NCI-H2081 (cell line): ENCODE data around the gene PRTFDC1.
A peak's percentile ranks its signal among the peaks of the same experiment; 100 is the strongest.
"Not testable (repeated sequence)": the region's sequence is repeated elsewhere in the genome, so short reads cannot be mapped to it uniquely, and the experiment has no call there.

Source experiments
- DNase-seq, 2 experiments: peaks; one replicate each; lab custom pipeline; 2025; lab: John Stamatoyannopoulos, UW

The PRTFDC1 gene, protein sequence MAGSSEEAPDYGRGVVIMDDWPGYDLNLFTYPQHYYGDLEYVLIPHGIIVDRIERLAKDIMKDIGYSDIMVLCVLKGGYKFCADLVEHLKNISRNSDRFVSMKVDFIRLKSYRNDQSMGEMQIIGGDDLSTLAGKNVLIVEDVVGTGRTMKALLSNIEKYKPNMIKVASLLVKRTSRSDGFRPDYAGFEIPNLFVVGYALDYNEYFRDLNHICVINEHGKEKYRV

GRCh38 chr10:24952143-24952706 lies at the start of gene PRTFDC1:
Gene PRTFDC1, minus strand, starts transcription at chr10:24952606. Its CDS starts 31 bp downstream, at chr10:24952575.
- DNase-seq, result peak in 1 of 2 experiments; percentile 54

GRCh38 chr10:24998044-24998443 lies 45.6 kb upstream of the PRTFDC1 start:
- no peak for DNase-seq

DNA sequence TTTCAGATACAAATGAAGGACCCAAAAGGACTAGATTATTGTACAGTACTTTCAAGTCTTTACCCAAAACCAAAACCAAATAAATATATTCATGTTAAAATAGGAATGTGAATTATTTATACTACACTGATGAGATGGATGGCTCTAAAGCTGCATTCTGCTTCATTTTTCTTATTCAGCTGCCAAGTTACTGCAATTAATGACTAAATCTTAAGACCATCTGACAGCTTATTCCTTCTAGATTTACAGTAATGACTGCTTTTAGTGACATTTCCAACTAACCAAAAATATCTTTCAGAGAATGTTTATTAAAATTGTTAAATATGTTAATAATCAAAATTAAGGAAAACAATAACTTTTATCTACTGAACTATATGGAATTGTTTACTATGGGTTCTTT lies 42.7 kb upstream of the PRTFDC1 start:
- no peak for DNase-seq

DNA sequence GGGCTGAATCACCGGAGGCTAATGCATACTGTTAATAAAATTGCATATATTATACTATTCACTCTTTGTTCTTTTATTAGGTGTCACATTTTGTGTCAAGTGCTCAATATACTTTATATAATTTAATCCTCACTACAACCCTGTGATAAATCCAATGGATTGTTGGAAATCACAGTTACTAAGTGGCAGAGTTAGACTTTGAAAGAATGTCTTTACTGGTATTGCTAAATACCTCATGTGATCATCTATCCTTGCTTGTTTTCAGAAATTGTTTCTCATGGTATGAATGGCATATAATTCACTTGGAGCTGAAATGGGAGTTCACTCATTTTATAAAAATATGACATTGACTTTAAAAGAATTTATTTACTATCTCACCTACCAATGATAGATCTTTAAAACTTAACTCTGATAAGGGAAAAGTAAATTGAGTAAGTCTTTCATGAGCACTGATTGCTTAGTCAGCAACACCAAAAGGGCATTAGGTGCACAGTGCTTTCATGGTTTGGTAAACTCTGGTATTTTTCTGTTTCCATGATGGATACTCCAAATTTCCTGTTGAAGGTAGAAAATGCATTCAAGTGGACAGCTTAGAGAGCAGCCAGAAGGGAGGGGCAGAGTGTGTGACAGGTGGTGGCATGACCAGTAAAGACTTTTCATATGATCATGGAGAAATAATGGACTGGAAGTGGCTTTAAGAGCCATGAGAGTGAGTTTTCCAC lies 41.0 kb upstream of the PRTFDC1 start:
- DNase-seq, result no peak

DNA sequence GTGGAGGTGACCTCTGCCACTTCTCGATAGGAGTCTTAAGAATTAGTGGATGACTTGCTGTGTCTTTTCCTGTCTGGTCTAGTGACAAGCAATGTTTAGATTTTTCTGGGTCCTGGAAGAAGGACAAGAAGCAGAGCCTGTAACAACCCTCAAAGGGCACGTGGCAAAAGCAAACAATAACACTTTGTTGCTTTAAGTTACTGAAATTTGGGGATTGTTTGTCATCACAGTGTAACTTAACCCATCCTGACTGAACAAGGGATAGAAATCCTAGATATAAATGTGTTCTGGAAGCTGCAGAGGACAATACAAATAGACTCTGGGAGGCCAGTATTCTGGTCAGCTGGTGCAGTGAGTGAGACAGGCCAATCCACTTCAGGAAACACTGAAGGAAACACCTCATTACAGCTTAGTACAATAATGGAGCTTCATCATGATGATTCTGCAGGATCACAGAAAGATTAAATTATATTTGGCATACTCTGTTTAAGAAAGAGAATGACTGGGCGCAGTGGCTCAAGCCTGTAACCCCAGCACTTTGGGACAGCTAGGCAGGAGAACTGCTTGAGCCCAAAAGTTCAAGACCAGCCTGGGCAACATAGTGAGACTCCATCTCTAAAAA lies 40.2 kb upstream of the PRTFDC1 start:
- no peak for DNase-seq

- DNase-seq, result no peak
These were observed 38.9 kb upstream of the PRTFDC1 start for GRCh38 chr10:24991298-24991697.

GRCh38 chr10:24989867-24990266 lies 37.5 kb upstream of the PRTFDC1 start:
- no peak for DNase-seq

- DNase-seq, result no peak
These were observed 36.6 kb upstream of the PRTFDC1 start for GRCh38 chr10:24988831-24989640.

DNA sequence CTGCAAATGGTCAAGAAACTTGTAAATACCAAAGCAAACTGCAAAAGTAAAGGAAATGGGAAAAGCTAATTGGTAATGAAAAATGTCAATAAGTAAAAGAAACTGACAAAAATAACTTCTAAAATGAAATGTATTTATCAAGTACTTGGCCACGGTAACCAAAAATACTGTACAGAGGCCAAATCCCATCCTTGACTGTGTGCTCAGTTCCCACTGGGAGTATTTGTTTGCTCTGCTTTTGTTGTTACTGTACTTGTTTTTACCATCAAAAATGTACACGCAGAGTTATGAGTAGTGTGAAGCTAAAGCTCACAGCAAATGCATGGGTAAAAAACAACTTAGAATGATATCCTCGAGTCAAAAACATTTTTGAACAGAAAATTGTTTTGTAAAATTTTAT lies 32.5 kb upstream of the PRTFDC1 start:
- peak in 1 of 2 experiments; percentile 6 for DNase-seq

- DNase-seq, result no peak
These were observed 31.5 kb upstream of the PRTFDC1 start for GRCh38 chr10:24983946-24984345.

DNA sequence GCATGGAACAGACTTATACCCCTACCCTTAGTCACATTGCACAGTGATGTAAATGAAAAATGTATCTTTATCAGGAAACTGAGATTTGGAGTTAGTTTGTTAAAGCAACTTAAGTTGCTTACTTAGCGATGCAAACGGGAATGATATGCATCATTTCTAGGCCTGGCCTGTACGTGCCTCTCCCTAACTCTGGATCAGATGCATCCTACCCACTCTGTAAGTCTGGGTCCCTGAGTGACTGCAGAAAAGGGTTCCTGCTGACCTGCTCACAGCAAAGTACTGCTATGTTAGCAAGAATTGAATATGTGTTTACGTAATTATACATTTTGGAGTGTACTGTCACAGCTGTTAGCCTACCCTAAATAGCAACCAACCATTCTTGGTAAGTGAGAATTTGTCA lies 30.7 kb upstream of the PRTFDC1 start:
- no peak for DNase-seq

GRCh38 chr10:24982319-24983112 lies 30.1 kb upstream of the PRTFDC1 start:
- DNase-seq, result no peak

DNA sequence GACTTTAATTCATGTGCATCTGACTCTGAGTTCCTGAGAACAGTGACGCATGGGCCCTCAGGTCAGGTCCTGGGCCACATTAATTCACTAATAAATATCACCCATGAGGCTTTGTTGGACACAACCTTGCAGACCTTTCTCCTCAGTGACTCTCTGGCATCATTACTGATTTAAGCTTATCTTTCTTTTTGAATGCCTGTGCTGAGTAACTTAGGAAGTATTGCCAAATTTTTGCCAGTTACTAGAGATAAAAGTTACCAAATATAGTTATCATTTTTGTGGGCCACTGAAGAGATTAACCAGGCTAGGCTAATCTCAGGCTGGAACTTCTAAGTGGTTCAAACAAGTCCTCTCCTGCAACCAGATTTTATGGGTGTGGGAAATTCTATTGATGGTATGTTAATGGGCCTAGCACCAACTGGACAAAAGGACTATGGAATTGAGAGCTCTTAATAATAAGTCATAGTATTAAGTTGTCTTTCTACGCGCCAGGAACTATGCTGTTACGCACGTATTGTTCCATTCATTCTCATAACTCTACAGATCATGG lies 28.8 kb upstream of the PRTFDC1 start:
- DNase-seq, result no peak

GRCh38 chr10:24979685-24980084 lies 27.3 kb upstream of the PRTFDC1 start:
- no peak for DNase-seq

DNA sequence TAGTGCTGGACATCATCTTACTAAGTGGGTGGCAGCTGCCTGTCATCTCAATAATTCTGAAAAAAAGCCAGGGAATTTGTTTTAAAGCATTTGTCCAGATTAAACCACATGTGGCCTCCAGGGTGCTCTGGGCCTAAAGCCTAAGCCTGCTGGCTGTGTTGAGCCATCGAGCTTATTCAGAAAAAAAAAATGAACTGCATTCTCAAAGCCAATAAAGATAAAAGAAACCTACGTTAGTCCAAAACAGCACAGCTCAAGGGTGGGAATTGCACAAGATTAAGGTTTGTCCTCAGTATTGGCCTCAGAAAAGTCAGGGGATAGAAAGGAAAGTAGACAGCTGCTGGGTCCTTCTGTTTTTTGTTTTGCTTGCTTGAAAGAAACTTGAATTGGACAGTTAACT lies 22.6 kb upstream of the PRTFDC1 start:
- DNase-seq, result no peak

GRCh38 chr10:24973163-24973562 lies 20.8 kb upstream of the PRTFDC1 start:
- no peak for DNase-seq

- no peak for DNase-seq
These were observed 19.0 kb upstream of the PRTFDC1 start for GRCh38 chr10:24971374-24971773.

- no peak for DNase-seq
These were observed 17.5 kb upstream of the PRTFDC1 start for GRCh38 chr10:24969841-24970281.

DNA sequence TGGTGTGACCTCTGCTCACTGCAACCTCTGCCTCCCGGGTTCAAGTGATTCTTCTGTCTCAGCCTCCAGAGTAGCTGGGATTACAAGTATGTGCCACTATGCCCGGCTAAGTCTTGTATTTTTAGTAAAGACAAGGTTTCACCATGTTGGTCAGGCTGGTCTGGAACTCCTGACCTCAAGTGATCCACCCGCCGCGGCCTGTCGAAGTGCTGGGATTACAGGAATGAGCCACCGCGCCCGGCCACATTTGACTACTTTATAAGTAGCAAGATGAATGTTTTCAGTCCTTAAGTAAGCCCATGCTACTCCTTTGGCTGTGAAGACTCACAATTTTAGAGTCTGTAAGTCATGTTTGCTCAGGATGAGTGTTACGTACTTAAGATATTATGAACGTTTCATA lies 16.5 kb upstream of the PRTFDC1 start:
- not testable (repeated sequence) for DNase-seq

GRCh38 chr10:24968349-24968748 lies 15.9 kb upstream of the PRTFDC1 start:
- no peak for DNase-seq

DNA sequence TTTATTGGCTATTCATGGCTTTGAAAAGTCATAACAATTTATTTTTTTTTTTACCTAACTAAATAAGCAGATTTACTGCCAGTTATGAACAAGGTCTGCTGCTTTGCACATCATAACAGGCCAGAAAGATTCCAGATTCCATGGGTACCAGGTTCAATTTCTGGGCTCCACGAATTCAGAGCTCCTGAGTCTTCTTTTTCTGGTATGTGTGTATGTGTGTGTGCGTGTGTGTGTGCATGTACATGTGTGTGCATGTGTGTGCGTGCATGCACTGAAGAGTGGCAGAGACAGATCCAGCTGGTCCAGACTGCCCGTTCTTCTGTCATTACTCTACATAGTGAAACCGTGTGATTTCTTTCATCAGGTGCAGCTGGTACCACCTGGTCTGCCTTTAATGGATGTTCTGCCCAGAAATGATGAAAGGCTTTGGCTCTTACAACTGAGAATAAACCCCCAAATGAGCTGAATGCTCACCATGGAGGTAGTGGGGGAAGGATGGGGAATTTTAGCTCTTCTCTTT lies 14.6 kb upstream of the PRTFDC1 start:
- DNase-seq, result no peak
